HG03342 (cell line): ENCODE data around the gene NRP2.

Experiments used
- ATAC-seq: cut with Tn5 transposase; IDR thresholded peaks from one replicate; pipeline ENCODE4 v1.9.1; 2021; ENCODE audit warnings: mild to moderate bottlenecking, moderate library complexity; ENCODE audit not compliant: unreplicated experiment

NRP2 gene

GRCh38 chr2:205751569-205752031 lies 69.3 kb downstream of the NRP2 start:
- no peak for ATAC-seq

GRCh38 chr2:205752296-205752820 lies 70.1 kb downstream of the NRP2 start:
- ATAC-seq, result no peak

- ATAC-seq, result no peak
Observed at GRCh38 chr2:205752924-205753323, 70.6 kb downstream of the NRP2 start.

- no peak for ATAC-seq
Observed at GRCh38 chr2:205754285-205754923, 72.1 kb downstream of the NRP2 start.

GRCh38 chr2:205754924-205755321 lies 72.6 kb downstream of the NRP2 start:
- no peak for ATAC-seq

GRCh38 chr2:205755923-205756322 lies 73.6 kb downstream of the NRP2 start:
- ATAC-seq, result no peak

GRCh38 chr2:205757271-205757670 lies 75.0 kb downstream of the NRP2 start:
- ATAC-seq, result no peak

- ATAC-seq, result no peak
Observed at GRCh38 chr2:205758051-205758450, 75.8 kb downstream of the NRP2 start.

- no peak for ATAC-seq
Observed at GRCh38 chr2:205758500-205758899, 76.2 kb downstream of the NRP2 start.

GRCh38 chr2:205759257-205759656 lies 77.0 kb downstream of the NRP2 start:
- ATAC-seq, result no peak

GRCh38 chr2:205759732-205760131 lies 77.4 kb downstream of the NRP2 start:
- ATAC-seq, result no peak

- no peak for ATAC-seq
Observed at GRCh38 chr2:205760157-205760556, 77.9 kb downstream of the NRP2 start.

GRCh38 chr2:205761421-205761820 lies 79.1 kb downstream of the NRP2 start:
- no peak for ATAC-seq

GRCh38 chr2:205762881-205763280 lies 80.6 kb downstream of the NRP2 start:
- no peak for ATAC-seq

GRCh38 chr2:205763708-205764211 lies 81.5 kb downstream of the NRP2 start:
- no peak for ATAC-seq

GRCh38 chr2:205764270-205764746 lies 82.0 kb downstream of the NRP2 start:
- no peak for ATAC-seq

- ATAC-seq, result no peak
Observed at GRCh38 chr2:205765151-205765550, 82.8 kb downstream of the NRP2 start.

- ATAC-seq, result no peak
Observed at GRCh38 chr2:205766779-205767359, 84.6 kb downstream of the NRP2 start.

- ATAC-seq, result no peak
Observed at GRCh38 chr2:205767617-205768016, 85.3 kb downstream of the NRP2 start.

GRCh38 chr2:205768341-205768740 lies 86.0 kb downstream of the NRP2 start:
- ATAC-seq, result no peak

GRCh38 chr2:205768815-205769494 lies 86.7 kb downstream of the NRP2 start:
- ATAC-seq, result no peak

- no peak for ATAC-seq
Observed at GRCh38 chr2:205769495-205769850, 87.2 kb downstream of the NRP2 start.
